HG03108 (cell line): Measurements from ENCODE around the gene CCNJ.

Source experiments
- ATAC-seq: cut with Tn5 transposase; IDR thresholded peaks from one replicate; pipeline ENCODE4 v1.9.1; 2021; ENCODE audit warnings: moderate library complexity; ENCODE audit not compliant: unreplicated experiment

CCNJ gene

GRCh38 chr10:96056787-96057186 is 13.4 kb downstream of the CCNJ start:
- no peak for ATAC-seq

GRCh38 chr10:96061232-96061631 is 17.8 kb downstream of the CCNJ start:
- ATAC-seq = no peak

GRCh38 chr10:96072674-96073073 is 29.3 kb downstream of the CCNJ start:
- no peak for ATAC-seq

- ATAC-seq = no peak
Measured at GRCh38 chr10:96073722-96074121, 30.3 kb downstream of the CCNJ start.

- no peak for ATAC-seq
Measured at GRCh38 chr10:96074776-96075175, 31.4 kb downstream of the CCNJ start.

- ATAC-seq = no peak
Measured at GRCh38 chr10:96075977-96076376, 32.6 kb downstream of the CCNJ start.

- no peak for ATAC-seq
Measured at GRCh38 chr10:96077156-96077555, 33.8 kb downstream of the CCNJ start.

- ATAC-seq = no peak
Measured at GRCh38 chr10:96082153-96082552, 38.8 kb downstream of the CCNJ start.

- ATAC-seq = no peak
Measured at GRCh38 chr10:96082748-96083147, 39.4 kb downstream of the CCNJ start.

- no peak for ATAC-seq
Measured at GRCh38 chr10:96089116-96089515, 45.7 kb downstream of the CCNJ start.

GRCh38 chr10:96089670-96090462 is 46.5 kb downstream of the CCNJ start:
- peak; percentile 85 for ATAC-seq

- ATAC-seq = no peak
Measured at GRCh38 chr10:96090463-96090800, 47.0 kb downstream of the CCNJ start.

GRCh38 chr10:96092999-96093767 is 49.8 kb downstream of the CCNJ start:
- no peak for ATAC-seq

GRCh38 chr10:96093948-96094347 is 50.6 kb downstream of the CCNJ start:
- ATAC-seq = no peak

- no peak for ATAC-seq
Measured at GRCh38 chr10:96096958-96097357, 53.6 kb downstream of the CCNJ start.

- ATAC-seq = no peak
Measured at GRCh38 chr10:96097865-96098264, 54.5 kb downstream of the CCNJ start.

- ATAC-seq = no peak
Measured at GRCh38 chr10:96107623-96108038, 64.2 kb downstream of the CCNJ start.
